GM12865 (cell line): ENCODE data around the gene MRPL42.

Experiments
- DNase-seq: peaks from one replicate; pipeline ENCODE4 v3.0.0; 2010; ENCODE audit warnings: low read depth
- H3K4me3 ChIP-seq: 2 replicates; pipeline ENCODE4 v1.5.1; 2011; ENCODE audit warnings: mild to moderate bottlenecking, low read depth, low read length, control low read depth
- CTCF ChIP-seq: IDR thresholded peaks from 2 replicates; pipeline ENCODE4 v1.5.1; 2011; ENCODE audit warnings: low read length, control low read depth, low read depth, inconsistent platforms; ENCODE audit not compliant: insufficient read depth; ENCODE audit errors: missing control alignments

MRPL42 gene

GRCh38 chr12:93447555-93448290 is 19.6 kb upstream of the MRPL42 start:
- TF ChIP-seq CTCF: no peak
- no peak overlapping the region for H3K4me3 ChIP-seq
- DNase-seq: no peak

- no peak for TF ChIP-seq CTCF
- no peak overlapping the region for H3K4me3 ChIP-seq
- DNase-seq: no peak
These were observed 18.5 kb upstream of the MRPL42 start for GRCh38 chr12:93448796-93449195.

- DNase-seq: peak; percentile 62
- H3K4me3 ChIP-seq: no peak overlapping the region
- no peak for TF ChIP-seq CTCF
These were observed 18.0 kb upstream of the MRPL42 start for GRCh38 chr12:93449277-93449676.

GRCh38 chr12:93451423-93452158 is 15.7 kb upstream of the MRPL42 start:
- no peak overlapping the region for H3K4me3 ChIP-seq
- DNase-seq: no peak
- no peak for TF ChIP-seq CTCF

GRCh38 chr12:93453633-93454032 is 13.7 kb upstream of the MRPL42 start:
- TF ChIP-seq CTCF: no peak

GRCh38 chr12:93456077-93456476 is 11.2 kb upstream of the MRPL42 start:
- DNase-seq: no peak
- no peak overlapping the region for H3K4me3 ChIP-seq
- no peak for TF ChIP-seq CTCF

More at GRCh38 chr12:93453633-93454032, 13.7 kb upstream of the MRPL42 start:
- H3K4me3 ChIP-seq: no peak overlapping the region
- DNase-seq: no peak
